Measurements from ENCODE around the gene MAGIX.

GRCh38 chrX:49214996-49215526, 52.5 kb downstream of the MAGIX start:
- TF ChIP-seq POLR2A (IDR thresholded peaks at IDR 0.05) (no peak), CTCF (IDR thresholded peaks at IDR 0.05) (no peak)
